WTC11 (cell line): Measurements from ENCODE around the gene TRIM50. TPM values are rescaled to one million over a fixed set of nuclear protein-coding genes. Genes with fewer than 3 reads are reported as not detected.
"Not testable (repeated sequence)": the region's sequence is repeated elsewhere in the genome, so short reads cannot be mapped to it uniquely, and the experiment has no call there.

Experiments
- ATAC-seq: fragments of 200-7000 bp; cut with Tn5 transposase; 2 replicates; pipeline ENCODE4 v1.10.0; 2021; ENCODE audit warnings: mild to moderate bottlenecking, moderate library complexity
- CTCF ChIA-PET: fragments of 300-600 bp; sonication (Branson Sonifier 250); formaldehyde crosslinking; loops from one replicate; lab custom pipeline; 2021; ENCODE audit warnings: antibody characterized with exemption; lab: Charles Lee
- POLR2A ChIA-PET: fragments of 350-600 bp; sonication (Branson Sonifier 250); formaldehyde crosslinking; loops from one replicate; lab custom pipeline; 2021; ENCODE audit warnings: antibody characterized with exemption; lab: Charles Lee
- DNase-seq: peaks from one replicate; pipeline ENCODE4 v3.0.0; 2021; ENCODE audit warnings: low spot score
- H3K27ac Mint-ChIP-seq: 2 replicates; pipeline ENCODE4 v1.8.0; 2021; ENCODE audit warnings: mixed read lengths
- H3K27me3 Mint-ChIP-seq: 2 replicates; pipeline ENCODE4 v1.8.0; 2021; ENCODE audit warnings: low read depth, mild to moderate bottlenecking, moderate library complexity, mixed read lengths
- H3K36me3 Mint-ChIP-seq: 2 replicates; pipeline ENCODE4 v1.8.0; 2021; ENCODE audit warnings: mixed read lengths
- H3K4me1 Mint-ChIP-seq: 2 replicates; pipeline ENCODE4 v1.8.0; 2022; ENCODE audit warnings: mixed read lengths
- H3K4me3 Mint-ChIP-seq: 2 replicates; pipeline ENCODE4 v1.8.0; 2021; ENCODE audit warnings: mild to moderate bottlenecking, moderate library complexity, mixed read lengths
- H3K9me3 Mint-ChIP-seq: 2 replicates; pipeline ENCODE4 v1.8.0; 2021; ENCODE audit warnings: mixed read lengths
- CTCF ChIP-seq: fragments of 200-600 bp; IDR thresholded peaks from 2 replicates; pipeline ENCODE4 v1.8.0; 2022; ENCODE audit warnings: antibody characterized with exemption
- E2F1 ChIP-seq: sonication (generic); formaldehyde crosslinking; IDR thresholded peaks from 2 replicates; pipeline ENCODE4 v1.8.0; 2022; ENCODE audit warnings: mild to moderate bottlenecking, missing genetic modification reagents
- GABPB1 ChIP-seq: sonication (generic); formaldehyde crosslinking; IDR thresholded peaks from 2 replicates; pipeline ENCODE4 v1.8.1; 2023; ENCODE audit warnings: mild to moderate bottlenecking, missing genetic modification reagents
- GRHL2 ChIP-seq: fragments of 250-450 bp; sonication (Bioruptor Pico); IDR thresholded peaks from 2 replicates; pipeline ENCODE4 v1.8.0; 2022; ENCODE audit warnings: mild to moderate bottlenecking, moderate library complexity; ENCODE audit not compliant: insufficient replicate concordance, severe bottlenecking
- GTF2I ChIP-seq: fragments of 250-450 bp; sonication (Bioruptor Pico); conservative IDR thresholded peaks from 2 replicates; pipeline ENCODE4 v1.4.0; 2021; ENCODE audit warnings: mild to moderate bottlenecking
- JAZF1 ChIP-seq: fragments of 250-450 bp; sonication (Bioruptor Pico); IDR thresholded peaks from 2 replicates; pipeline ENCODE4 v1.9.0; 2021; ENCODE audit warnings: moderate library complexity, mild to moderate bottlenecking, inconsistent platforms
- MYBL2 ChIP-seq: sonication (generic); formaldehyde crosslinking; IDR thresholded peaks from 2 replicates; pipeline ENCODE4 v1.8.1; 2023; ENCODE audit warnings: mild to moderate bottlenecking, moderate library complexity, missing genetic modification reagents
- NFYB ChIP-seq: sonication (generic); formaldehyde crosslinking; conservative IDR thresholded peaks from 2 replicates; pipeline ENCODE4 v1.8.0; 2022; ENCODE audit warnings: low read depth, missing genetic modification reagents
- NR2C2 ChIP-seq: sonication (generic); formaldehyde crosslinking; IDR thresholded peaks from 2 replicates; pipeline ENCODE4 v1.8.0; 2022; ENCODE audit warnings: mild to moderate bottlenecking, missing genetic modification reagents
- SMAD3 ChIP-seq: sonication (generic); formaldehyde crosslinking; IDR thresholded peaks from 2 replicates; pipeline ENCODE4 v1.8.0; 2022; ENCODE audit warnings: missing genetic modification reagents, mild to moderate bottlenecking, borderline replicate concordance
- SMAD4 ChIP-seq: sonication (generic); formaldehyde crosslinking; IDR thresholded peaks from 2 replicates; pipeline ENCODE4 v1.8.0; 2022; ENCODE audit warnings: mild to moderate bottlenecking, missing genetic modification reagents
- TEAD1 ChIP-seq: sonication (generic); formaldehyde crosslinking; IDR thresholded peaks from 2 replicates; pipeline ENCODE4 v1.8.0; 2022; ENCODE audit warnings: mild to moderate bottlenecking, missing genetic modification reagents
- ZNF416 ChIP-seq: fragments of 250-450 bp; sonication (Bioruptor Pico); IDR thresholded peaks from 2 replicates; pipeline ENCODE4 v1.9.0; 2021; ENCODE audit warnings: mild to moderate bottlenecking, inconsistent platforms
- ZNF671 ChIP-seq: fragments of 250-450 bp; sonication (Bioruptor Pico); IDR thresholded peaks from 2 replicates; pipeline ENCODE4 v1.8.0; 2021; ENCODE audit warnings: mild to moderate bottlenecking
- total RNA-seq: library from RNA; stranded (reverse); gene quantifications from 3 replicates; pipeline ENCODE4 v1.2.3, GENCODE V29; 2021
- TF ChIP-seq, protein P1 (sequence below): sonication (generic); formaldehyde crosslinking; conservative IDR thresholded peaks from 2 replicates; pipeline ENCODE4 v1.8.1; 2023; ENCODE audit warnings: mild to moderate bottlenecking, low read depth, missing genetic modification reagents, moderate library complexity
- TF ChIP-seq, protein P2 (sequence below): sonication (generic); formaldehyde crosslinking; IDR thresholded peaks from 2 replicates; pipeline ENCODE4 v1.8.1; 2022; ENCODE audit warnings: low read depth, mild to moderate bottlenecking, moderate library complexity, missing genetic modification reagents, borderline replicate concordance

Gene TRIM50
- total RNA-seq, 1 experiment from 2014 or later, result 0.15 TPM

DNA sequence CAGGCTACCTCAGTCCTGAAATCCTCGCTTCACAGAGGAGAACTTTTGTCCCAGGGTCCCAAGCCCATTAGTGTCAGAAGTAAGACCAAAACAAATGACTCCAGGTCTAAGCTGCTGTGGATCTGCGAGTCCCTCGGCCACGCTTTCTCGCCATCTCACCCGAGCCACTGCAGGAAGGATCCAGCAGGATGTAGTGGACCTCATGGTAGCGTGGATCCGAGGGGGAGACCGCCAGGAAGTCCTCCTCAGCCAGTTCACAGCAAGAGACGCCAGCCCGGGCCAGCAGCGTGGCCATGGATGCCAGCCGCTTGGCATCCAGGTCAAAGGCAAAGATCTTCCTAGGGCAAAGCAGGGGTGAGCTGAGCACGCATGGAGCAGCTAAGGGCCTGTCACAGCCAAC is 23.8 kb downstream of the TRIM50 start:
- Mint-ChIP-seq H3K4me3 (no peak overlapping the region), H3K36me3 (peaks cover 32% of the 10 kb centered on the region), H3K4me1 (peaks cover 8% of the 10 kb centered on the region), H3K9me3 (no peaks in the 10 kb centered on the region), H3K27ac (no peak overlapping the region), H3K27me3 (no peaks in the 10 kb centered on the region)
- DNase-seq (no peak), ATAC-seq (no peak)
- POLR2A ChIA-PET, result no interaction called here
- CTCF ChIA-PET, result no interaction called here
- TF ChIP-seq E2F1 (CRISPR knock-in tag) (no peak), NFYB (CRISPR knock-in tag) (no peak), TEAD1 (no peak), SMAD4 (CRISPR knock-in tag) (no peak), SMAD3 (CRISPR knock-in tag) (no peak), GABPB1 (CRISPR knock-in tag) (no peak)
- TF ChIP-seq, protein P1, sequence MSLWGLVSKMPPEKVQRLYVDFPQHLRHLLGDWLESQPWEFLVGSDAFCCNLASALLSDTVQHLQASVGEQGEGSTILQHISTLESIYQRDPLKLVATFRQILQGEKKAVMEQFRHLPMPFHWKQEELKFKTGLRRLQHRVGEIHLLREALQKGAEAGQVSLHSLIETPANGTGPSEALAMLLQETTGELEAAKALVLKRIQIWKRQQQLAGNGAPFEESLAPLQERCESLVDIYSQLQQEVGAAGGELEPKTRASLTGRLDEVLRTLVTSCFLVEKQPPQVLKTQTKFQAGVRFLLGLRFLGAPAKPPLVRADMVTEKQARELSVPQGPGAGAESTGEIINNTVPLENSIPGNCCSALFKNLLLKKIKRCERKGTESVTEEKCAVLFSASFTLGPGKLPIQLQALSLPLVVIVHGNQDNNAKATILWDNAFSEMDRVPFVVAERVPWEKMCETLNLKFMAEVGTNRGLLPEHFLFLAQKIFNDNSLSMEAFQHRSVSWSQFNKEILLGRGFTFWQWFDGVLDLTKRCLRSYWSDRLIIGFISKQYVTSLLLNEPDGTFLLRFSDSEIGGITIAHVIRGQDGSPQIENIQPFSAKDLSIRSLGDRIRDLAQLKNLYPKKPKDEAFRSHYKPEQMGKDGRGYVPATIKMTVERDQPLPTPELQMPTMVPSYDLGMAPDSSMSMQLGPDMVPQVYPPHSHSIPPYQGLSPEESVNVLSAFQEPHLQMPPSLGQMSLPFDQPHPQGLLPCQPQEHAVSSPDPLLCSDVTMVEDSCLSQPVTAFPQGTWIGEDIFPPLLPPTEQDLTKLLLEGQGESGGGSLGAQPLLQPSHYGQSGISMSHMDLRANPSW (CRISPR knock-in tag), result no peak

DNA sequence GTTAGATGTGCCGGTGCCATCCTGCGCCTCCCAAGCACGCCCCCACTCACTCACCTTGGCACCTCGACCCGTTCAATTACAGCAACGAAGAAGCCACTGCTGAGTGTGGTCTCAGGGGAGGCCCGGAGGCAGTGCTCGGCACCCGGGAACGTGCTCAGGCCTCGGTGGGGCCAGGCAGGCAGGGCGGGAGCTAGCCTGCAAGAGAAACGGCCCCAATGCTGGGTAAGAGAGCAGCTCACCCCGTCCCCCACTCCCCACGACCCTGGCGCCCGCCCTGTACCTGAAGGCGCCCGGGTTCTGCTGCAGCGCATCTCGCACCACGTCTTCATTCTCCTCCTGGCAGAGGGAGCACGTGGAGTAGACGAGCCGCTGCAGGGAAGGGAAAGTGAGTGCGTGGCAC is 24.3 kb downstream of the TRIM50 start:
- POLR2A ChIA-PET, result no interaction called here
- TF ChIP-seq NFYB (CRISPR knock-in tag) (no peak), JAZF1 (CRISPR knock-in tag) (no peak), CTCF (no peak), MYBL2 (CRISPR knock-in tag) (no peak), NR2C2 (no peak), GTF2I (CRISPR knock-in tag) (no peak), GRHL2 (CRISPR knock-in tag) (no peak), ZNF671 (CRISPR knock-in tag) (no peak), ZNF416 (CRISPR knock-in tag) (no peak)
- TF ChIP-seq, protein P2, sequence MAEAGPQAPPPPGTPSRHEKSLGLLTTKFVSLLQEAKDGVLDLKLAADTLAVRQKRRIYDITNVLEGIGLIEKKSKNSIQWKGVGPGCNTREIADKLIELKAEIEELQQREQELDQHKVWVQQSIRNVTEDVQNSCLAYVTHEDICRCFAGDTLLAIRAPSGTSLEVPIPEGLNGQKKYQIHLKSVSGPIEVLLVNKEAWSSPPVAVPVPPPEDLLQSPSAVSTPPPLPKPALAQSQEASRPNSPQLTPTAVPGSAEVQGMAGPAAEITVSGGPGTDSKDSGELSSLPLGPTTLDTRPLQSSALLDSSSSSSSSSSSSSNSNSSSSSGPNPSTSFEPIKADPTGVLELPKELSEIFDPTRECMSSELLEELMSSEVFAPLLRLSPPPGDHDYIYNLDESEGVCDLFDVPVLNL (CRISPR knock-in tag), result no peak
- TF ChIP-seq, protein P1 (CRISPR knock-in tag), result no peak
- ATAC-seq (no peak), DNase-seq (no peak)
- no peak overlapping the region for H3K27ac Mint-ChIP-seq
- no peaks in the 10 kb centered on the region for H3K9me3 Mint-ChIP-seq
- H3K4me3 Mint-ChIP-seq, result no peak overlapping the region
- H3K4me1 Mint-ChIP-seq, result peaks cover 8% of the 10 kb centered on the region
- H3K36me3 Mint-ChIP-seq, result peaks cover 32% of the 10 kb centered on the region
- CTCF ChIA-PET, result no interaction called here
- H3K27me3 Mint-ChIP-seq, result no peaks in the 10 kb centered on the region

- H3K27me3 Mint-ChIP-seq, H3K27ac Mint-ChIP-seq, H3K4me1 Mint-ChIP-seq, H3K4me3 Mint-ChIP-seq, CTCF ChIA-PET, H3K9me3 Mint-ChIP-seq, ATAC-seq, DNase-seq, POLR2A ChIA-PET: not testable (repeated sequence)
- H3K36me3 Mint-ChIP-seq, result peaks cover 29% of the 10 kb centered on the region
Observed at GRCh38 chr7:73302846-73303245, 25.0 kb downstream of the TRIM50 start.
